Psoas muscle (tissue), 8 donors: ENCODE data around the gene SLC24A3. TPM values are rescaled to one million over a fixed set of nuclear protein-coding genes. Genes with fewer than 3 reads are reported as not detected.
A peak's percentile ranks its signal among the peaks of the same experiment; 100 is the strongest.

Experiments
- ATAC-seq, 4 donors: fragments of 200-7000 bp; cut with Tn5 transposase; one replicate each; pipeline ENCODE4 v1.9.1; 2020; ENCODE audit warnings: moderate library complexity in 3 of 4, mild to moderate bottlenecking in 2 of 4
- DNase-seq, 2 donors: peaks; one replicate each; pipeline ENCODE4 v3.0.0-alpha.2; 2020
- H3K27ac ChIP-seq: fragments of 200-600 bp; one replicate; pipeline ENCODE4 v1.8.0; 2022
- H3K27me3 ChIP-seq, 3 donors: fragments of 200-600 bp in 1 of 3; one replicate each; pipeline versions ENCODE4 v1.6.1 to v1.8.0; 2013 to 2022; ENCODE audit warnings: low read length in 2 of 3, mild to moderate bottlenecking in 2 of 3, moderate library complexity in 1 of 3; ENCODE audit not compliant: insufficient read depth in 3 of 3
- H3K36me3 ChIP-seq, 2 donors: fragments of 200-600 bp in 1 of 2; one replicate each; pipeline versions ENCODE4 v1.6.1 to v1.8.0; 2013 to 2022; ENCODE audit warnings: low read depth in 1 of 2, mild to moderate bottlenecking in 1 of 2, moderate library complexity in 1 of 2; ENCODE audit not compliant: insufficient read depth in 1 of 2
- H3K4me1 ChIP-seq: fragments of 200-600 bp; one replicate; pipeline ENCODE4 v1.8.0; 2022
- H3K4me3 ChIP-seq: fragments of 200-600 bp; one replicate; pipeline ENCODE4 v1.8.0; 2022; ENCODE audit warnings: mild to moderate bottlenecking
- H3K9me3 ChIP-seq: fragments of 200-600 bp; one replicate; pipeline ENCODE4 v1.8.0; 2022
- WGBS, 3 donors: extraction: QIAGEN DNeasy Blood & Tissue Kit; methylation state at CpG; one replicate each; pipeline versions ENCODE4 v1.1.6 to v1.1.7; 2013; 5-methylcytosine and 5-hydroxymethylcytosine counted together
- intact Hi-C, 2 donors: fragments of 100-400 bp; cut with DNase I; formaldehyde crosslinking; loops; one replicate each; pipeline versions ENCODE4 v1.11.0 to v1.14.2; 2022
- polyA plus RNA-seq, 3 donors: library from polyadenylated mRNA; stranded (reverse); fragments of 200-250 nt; gene quantifications; one replicate each; pipeline ENCODE4 v1.2.3, GENCODE V29; 2013
- total RNA-seq, 4 donors: library from RNA; stranded (reverse); fragmentation: NEBNext Ultra II Directional in 2 of 4; extraction: Animal tissue kit (Norgen Biotek cat#: 25700) in 2 of 4; gene quantifications; one replicate each; pipeline versions ENCODE4 v1.2.1 to v1.2.4, GENCODE V29; 2021 to 2023
- TF ChIP-seq, protein P1 (sequence below): fragments of 200-600 bp; IDR thresholded peaks from one replicate; pipeline ENCODE4 v1.8.0; 2022; ENCODE audit warnings: antibody characterized with exemption
- donor health status: healthy with polysubstance abuse.
- donor health status: DM: no; HTN: no; CAD: no; lungs with moderate emphysema.
- donor health status: Bipolar disorder and iron deficiency.
- donor health status: healthy.
- donor health status: DM: yes; HTN: yes; CAD: no.
- donor health status: DM: no; HTN: no; CAD: no.
- donor health status: DM: no; HTN: no; CAD: no.
- donor health status: DM: yes; HTN: yes; CAD: no.

SLC24A3 gene
- total and polyA plus RNA-seq, 7 donors: 3.0 to 24.4 (median 8.2) TPM

- Histone ChIP-seq H3K27me3 (no peaks in the 10 kb centered on the region), H3K9me3 (no peaks in the 10 kb centered on the region), H3K36me3 (no peaks in the 10 kb centered on the region), H3K4me1 (peaks cover 18% of the 10 kb centered on the region), H3K27ac (peak overlapping the region; percentile 69), H3K4me3 (peak overlapping the region; percentile 80)
- intact Hi-C loops: loop anchor here (2.0 to 10.0 kb wide), 4 partner anchors 123 to 369 kb away; no protein-coding TSS in a partner anchor
- whole genome bisulfite sequencing, 3 donors: 70 to 81% (median 72%) methylated on average over 11 of the region's 11 CpGs
- ATAC-seq: no peak
- TF ChIP-seq, protein P1, sequence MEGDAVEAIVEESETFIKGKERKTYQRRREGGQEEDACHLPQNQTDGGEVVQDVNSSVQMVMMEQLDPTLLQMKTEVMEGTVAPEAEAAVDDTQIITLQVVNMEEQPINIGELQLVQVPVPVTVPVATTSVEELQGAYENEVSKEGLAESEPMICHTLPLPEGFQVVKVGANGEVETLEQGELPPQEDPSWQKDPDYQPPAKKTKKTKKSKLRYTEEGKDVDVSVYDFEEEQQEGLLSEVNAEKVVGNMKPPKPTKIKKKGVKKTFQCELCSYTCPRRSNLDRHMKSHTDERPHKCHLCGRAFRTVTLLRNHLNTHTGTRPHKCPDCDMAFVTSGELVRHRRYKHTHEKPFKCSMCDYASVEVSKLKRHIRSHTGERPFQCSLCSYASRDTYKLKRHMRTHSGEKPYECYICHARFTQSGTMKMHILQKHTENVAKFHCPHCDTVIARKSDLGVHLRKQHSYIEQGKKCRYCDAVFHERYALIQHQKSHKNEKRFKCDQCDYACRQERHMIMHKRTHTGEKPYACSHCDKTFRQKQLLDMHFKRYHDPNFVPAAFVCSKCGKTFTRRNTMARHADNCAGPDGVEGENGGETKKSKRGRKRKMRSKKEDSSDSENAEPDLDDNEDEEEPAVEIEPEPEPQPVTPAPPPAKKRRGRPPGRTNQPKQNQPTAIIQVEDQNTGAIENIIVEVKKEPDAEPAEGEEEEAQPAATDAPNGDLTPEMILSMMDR: no peak
- no peak for DNase-seq
These were observed 1.6 kb downstream of the SLC24A3 start for GRCh38 chr20:19213946-19214490.

DNA sequence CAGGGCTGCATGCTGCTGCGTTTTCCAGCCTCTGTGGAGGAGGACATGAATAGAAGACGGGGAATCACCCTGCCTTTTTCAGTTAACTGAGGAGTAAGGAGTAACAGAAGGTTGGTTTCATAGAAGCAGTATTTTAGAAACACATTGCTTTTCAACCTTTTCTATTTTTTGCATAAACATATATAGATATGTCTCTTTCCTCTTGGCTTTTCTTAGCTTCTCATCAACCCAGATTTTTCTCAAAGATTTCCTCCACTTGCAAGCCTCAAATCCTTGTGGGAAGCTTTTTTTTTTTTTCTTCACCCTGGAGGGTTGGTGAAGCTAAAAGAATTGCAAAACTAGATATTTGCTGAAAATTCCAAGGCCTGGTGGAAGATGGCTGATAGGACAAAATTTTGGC, 6.0 kb downstream of the SLC24A3 start:
- Histone ChIP-seq H3K4me1 (peaks cover 22% of the 10 kb centered on the region), H3K36me3 (no peaks in the 10 kb centered on the region), H3K27ac (no peak overlapping the region), H3K4me3 (no peak overlapping the region), H3K9me3 (no peaks in the 10 kb centered on the region), H3K27me3 (no peaks in the 10 kb centered on the region)
- intact Hi-C loops: loop anchor here in 1 of 2 donors (5.0 to 10.0 kb wide), 2 partner anchors 64 to 126 kb away; no protein-coding TSS in a partner anchor
- 80 to 93% (median 83%) methylated on average over 2 of the region's 2 CpGs for WGBS, 3 donors
- DNase-seq: no peak
- ATAC-seq: no peak
- TF ChIP-seq, protein P1: no peak

DNA sequence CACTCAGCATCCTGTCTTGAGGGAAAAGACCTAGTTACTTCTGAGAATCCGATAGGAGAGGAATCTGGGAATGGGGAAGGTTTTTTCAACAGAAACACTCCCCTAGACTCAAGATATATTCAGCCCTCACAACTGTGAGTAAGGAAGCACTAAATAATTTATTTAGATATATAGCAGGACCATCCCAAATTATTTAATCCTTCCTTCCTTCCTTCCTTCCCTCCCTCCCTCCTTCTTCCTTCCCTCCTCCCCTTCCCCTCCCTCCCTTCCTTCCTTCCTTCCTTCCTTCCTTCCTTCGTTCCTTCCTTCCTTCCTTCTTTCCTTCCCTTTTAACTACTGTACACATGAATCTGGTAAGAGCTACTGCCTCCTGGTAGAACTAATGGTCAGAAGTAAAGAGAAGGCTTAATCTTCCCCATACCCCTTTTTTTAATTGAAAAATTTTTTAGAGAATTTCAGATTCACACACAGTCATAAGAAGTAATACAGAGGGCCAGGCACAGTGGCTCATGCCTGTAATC, 10.1 kb downstream of the SLC24A3 start:
- TF ChIP-seq, protein P1: no peak
- ATAC-seq (no peak), DNase-seq (no peak)
- no peaks in the 10 kb centered on the region for H3K27me3 ChIP-seq
- peaks cover 2% of the 10 kb centered on the region for H3K9me3 ChIP-seq
- peaks cover 10% of the 10 kb centered on the region for H3K4me1 ChIP-seq
- WGBS, 3 donors: 75 to 98% (median 81%) methylated on average over 2 of the region's 2 CpGs
- H3K27ac ChIP-seq: no peak overlapping the region
- H3K4me3 ChIP-seq: no peak overlapping the region
- H3K36me3 ChIP-seq: no peaks in the 10 kb centered on the region
- intact Hi-C loops: no loop called here

GRCh38 chr20:19223640-19224039, 11.2 kb downstream of the SLC24A3 start:
- Histone ChIP-seq H3K27ac (no peak overlapping the region), H3K9me3 (peaks cover 2% of the 10 kb centered on the region), H3K4me3 (no peak overlapping the region), H3K4me1 (peaks cover 10% of the 10 kb centered on the region), H3K27me3 (no peaks in the 10 kb centered on the region), H3K36me3 (no peaks in the 10 kb centered on the region)
- TF ChIP-seq, protein P1: no peak
- intact Hi-C loops: no loop called here
- WGBS, 3 donors: 71 to 88% (median 79%) methylated on average over 7 of the region's 7 CpGs
- peak in 2 of 4 donors; percentile 15 to 65 for ATAC-seq
- no peak for DNase-seq
